Measurements from ENCODE around the gene MBTD1. TPM values are rescaled to one million over a fixed set of nuclear protein-coding genes. Genes with fewer than 3 reads are reported as not detected.
"Not testable (repeated sequence)": the region's sequence is repeated elsewhere in the genome, so short reads cannot be mapped to it uniquely, and the experiment has no call there.

The MBTD1 gene
- total and polyA plus RNA-seq, 10 of the 15 experiments (the other 5 are each of a cell fraction or from before 2014, with no cell fraction given): 1.3 to 16.7 (median 9.5) TPM

DNA sequence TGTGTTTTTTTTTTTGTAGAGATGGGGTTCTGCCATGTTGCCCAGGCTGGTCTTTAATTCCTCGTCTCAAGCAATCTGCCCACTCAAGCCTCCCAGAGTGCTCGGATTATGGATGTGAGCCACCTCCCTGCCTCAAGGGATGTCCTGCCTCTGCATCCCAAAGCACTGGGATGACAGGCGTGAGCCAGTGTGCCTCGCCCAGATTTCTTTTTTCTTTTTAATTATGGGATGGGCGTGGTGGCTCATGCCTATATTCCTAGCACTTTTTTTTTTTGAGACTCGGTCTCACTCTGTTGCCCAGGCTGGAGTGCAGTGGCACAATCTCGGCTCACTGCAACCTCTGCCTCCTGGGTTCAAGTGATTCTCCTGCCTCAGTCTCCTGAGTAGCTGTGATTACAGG lies 34.3 kb downstream of the MBTD1 start:
- H3K36me3 ChIP-seq (ENCODE audit: control insufficient read depth in 2 of 2, insufficient read depth in 2 of 2, low read length in 1 of 2); ATAC-seq; FAIRE-seq; H3K27me3 ChIP-seq (replicated peaks in 1 of 2; ENCODE audit: control insufficient read depth in 2 of 2, insufficient read depth in 2 of 2, low read length in 1 of 2); H3K4me3 ChIP-seq; H3K9ac ChIP-seq (ENCODE audit: control insufficient read depth, insufficient read depth, low read length); H3K9me3 ChIP-seq (replicated peaks; ENCODE audit: control insufficient read depth, insufficient read depth, low read length); H3K27ac ChIP-seq (ENCODE audit: control insufficient read depth, insufficient read depth); intact Hi-C loops (cut with micrococcal nuclease; ENCODE audit: unreplicated experiment); CTCF ChIA-PET; BruUV-seq (replicated peaks); H4K20me1 ChIP-seq (ENCODE audit: control insufficient read depth, insufficient read depth); H3K4me2 ChIP-seq (ENCODE audit: control insufficient read depth, insufficient read depth); RAD21 ChIA-PET (ENCODE audit: unreplicated experiment); H3K79me2 ChIP-seq (ENCODE audit: control insufficient read depth, insufficient read depth, low read length); DNase-seq (ENCODE audit: low read depth, low spot score); SMC1A ChIA-PET (ENCODE audit: uncharacterized antibody, unreplicated experiment); POLR2A ChIA-PET; in situ Hi-C loops (cut with MboI); H2AFZ ChIP-seq (ENCODE audit: control insufficient read depth, low read depth, low read length): not testable (repeated sequence)
- H3K4me1 ChIP-seq (ENCODE audit: control insufficient read depth, insufficient read depth, low read length): peaks cover 14% of the 10 kb centered on the region
- WGBS (ENCODE audit: insufficient coverage, insufficient replicate concordance, low lambda C conversion rate, missing lambda C conversion rate): 100% methylated on average over 7 of the region's 7 CpGs

DNA sequence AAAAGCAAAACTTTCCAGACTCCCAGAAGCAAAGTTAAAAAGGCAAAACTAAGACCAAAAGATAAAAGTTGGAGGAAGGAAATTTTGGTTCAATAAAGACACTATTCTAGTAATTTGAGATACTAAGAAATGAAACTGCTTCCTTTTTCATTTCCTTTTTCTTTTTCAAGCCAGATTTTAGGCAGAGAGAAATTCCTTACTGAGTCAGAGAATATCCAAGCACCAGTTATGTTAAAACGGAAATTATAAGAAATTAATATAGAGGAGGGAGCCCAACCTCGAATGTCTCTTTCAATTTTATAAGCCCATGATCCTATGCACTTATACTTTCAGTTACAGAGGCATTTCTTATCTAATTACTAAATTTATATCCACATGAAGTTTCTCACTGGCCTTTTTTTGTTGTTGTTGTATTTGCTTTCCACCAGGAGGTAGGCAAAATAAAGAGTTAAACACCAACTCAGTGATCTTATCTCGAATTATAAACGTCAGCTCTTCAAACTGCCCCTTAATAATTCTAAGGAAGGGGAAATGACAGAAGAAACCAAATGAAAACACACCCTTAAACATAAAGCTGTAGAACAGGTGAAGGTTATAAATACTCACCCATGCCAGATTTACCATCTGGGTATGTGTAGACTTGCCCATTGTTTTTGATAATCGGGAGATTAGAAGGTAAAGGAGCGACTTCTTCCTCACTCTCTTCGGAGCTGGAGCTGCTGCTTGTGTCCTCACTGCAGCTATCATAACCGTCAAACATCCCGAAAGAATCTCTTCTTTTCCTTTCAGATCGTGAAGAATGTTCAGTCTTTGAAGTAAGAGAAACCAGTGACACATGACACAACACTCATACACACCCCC lies 35.2 kb downstream of the MBTD1 start:
- no peak overlapping the region for H3K4me3 ChIP-seq
- FAIRE-seq: no peak
- TF ChIP-seq HDAC2 (IDR thresholded peaks at IDR 0.05) (no peak), BACH1 (IDR thresholded peaks at IDR 0.05; ENCODE audit: borderline replicate concordance) (no peak), GABPA (IDR thresholded peaks at IDR 0.05; ENCODE audit: low read depth) (no peak), POLR2AphosphoS5 (IDR thresholded peaks at IDR 0.05; ENCODE audit: low read length) (no peak), ASH2L (IDR thresholded peaks at IDR 0.05; ENCODE audit: borderline replicate concordance, low read depth) (no peak), RBBP5 (conservative IDR thresholded peaks at IDR 0.05) (no peak), ZNF274 (IDR thresholded peaks at IDR 0.05; ENCODE audit: insufficient read depth, insufficient read length) (no peak), PML (IDR thresholded peaks at IDR 0.05; ENCODE audit: low read length) (no peak)
- TF ChIP-seq, protein P1, sequence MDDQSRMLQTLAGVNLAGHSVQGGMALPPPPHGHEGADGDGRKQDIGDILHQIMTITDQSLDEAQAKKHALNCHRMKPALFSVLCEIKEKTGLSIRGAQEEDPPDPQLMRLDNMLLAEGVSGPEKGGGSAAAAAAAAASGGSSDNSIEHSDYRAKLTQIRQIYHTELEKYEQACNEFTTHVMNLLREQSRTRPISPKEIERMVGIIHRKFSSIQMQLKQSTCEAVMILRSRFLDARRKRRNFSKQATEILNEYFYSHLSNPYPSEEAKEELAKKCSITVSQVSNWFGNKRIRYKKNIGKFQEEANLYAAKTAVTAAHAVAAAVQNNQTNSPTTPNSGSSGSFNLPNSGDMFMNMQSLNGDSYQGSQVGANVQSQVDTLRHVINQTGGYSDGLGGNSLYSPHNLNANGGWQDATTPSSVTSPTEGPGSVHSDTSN (IDR thresholded peaks at IDR 0.05; ENCODE audit: insufficient replicate concordance, low read depth, low read length): no peak
- TF ChIP-seq, protein P2, sequence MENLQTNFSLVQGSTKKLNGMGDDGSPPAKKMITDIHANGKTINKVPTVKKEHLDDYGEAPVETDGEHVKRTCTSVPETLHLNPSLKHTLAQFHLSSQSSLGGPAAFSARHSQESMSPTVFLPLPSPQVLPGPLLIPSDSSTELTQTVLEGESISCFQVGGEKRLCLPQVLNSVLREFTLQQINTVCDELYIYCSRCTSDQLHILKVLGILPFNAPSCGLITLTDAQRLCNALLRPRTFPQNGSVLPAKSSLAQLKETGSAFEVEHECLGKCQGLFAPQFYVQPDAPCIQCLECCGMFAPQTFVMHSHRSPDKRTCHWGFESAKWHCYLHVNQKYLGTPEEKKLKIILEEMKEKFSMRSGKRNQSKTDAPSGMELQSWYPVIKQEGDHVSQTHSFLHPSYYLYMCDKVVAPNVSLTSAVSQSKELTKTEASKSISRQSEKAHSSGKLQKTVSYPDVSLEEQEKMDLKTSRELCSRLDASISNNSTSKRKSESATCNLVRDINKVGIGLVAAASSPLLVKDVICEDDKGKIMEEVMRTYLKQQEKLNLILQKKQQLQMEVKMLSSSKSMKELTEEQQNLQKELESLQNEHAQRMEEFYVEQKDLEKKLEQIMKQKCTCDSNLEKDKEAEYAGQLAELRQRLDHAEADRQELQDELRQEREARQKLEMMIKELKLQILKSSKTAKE (IDR thresholded peaks at IDR 0.05; ENCODE audit: low read depth, poor library complexity, severe bottlenecking): no peak
- TF ChIP-seq, protein P3, sequence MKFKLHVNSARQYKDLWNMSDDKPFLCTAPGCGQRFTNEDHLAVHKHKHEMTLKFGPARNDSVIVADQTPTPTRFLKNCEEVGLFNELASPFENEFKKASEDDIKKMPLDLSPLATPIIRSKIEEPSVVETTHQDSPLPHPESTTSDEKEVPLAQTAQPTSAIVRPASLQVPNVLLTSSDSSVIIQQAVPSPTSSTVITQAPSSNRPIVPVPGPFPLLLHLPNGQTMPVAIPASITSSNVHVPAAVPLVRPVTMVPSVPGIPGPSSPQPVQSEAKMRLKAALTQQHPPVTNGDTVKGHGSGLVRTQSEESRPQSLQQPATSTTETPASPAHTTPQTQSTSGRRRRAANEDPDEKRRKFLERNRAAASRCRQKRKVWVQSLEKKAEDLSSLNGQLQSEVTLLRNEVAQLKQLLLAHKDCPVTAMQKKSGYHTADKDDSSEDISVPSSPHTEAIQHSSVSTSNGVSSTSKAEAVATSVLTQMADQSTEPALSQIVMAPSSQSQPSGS (IDR thresholded peaks at IDR 0.05; ENCODE audit: low read length): no peak

More for the DNA sequence above, 35.2 kb downstream of the MBTD1 start:
- ChIA-PET POLR2A (interaction anchor here (0.6 kb wide), 1 partner anchor 45 kb away, joined by 11 read pairs; no protein-coding TSS in a partner anchor), SMC1A (ENCODE audit: uncharacterized antibody, unreplicated experiment) (interaction anchor here (1.1 to 1.5 kb wide), 2 partner anchors 14 to 37 kb away, joined by 4 to 5 read pairs; no protein-coding TSS in a partner anchor), RAD21 (ENCODE audit: unreplicated experiment) (no interaction called here), CTCF (interaction anchor here (0.8 kb wide), 1 partner anchor 89 kb away, joined by 3 read pairs; no protein-coding TSS in a partner anchor)
- peaks cover 10% of the 10 kb centered on the region for H3K4me1 ChIP-seq (ENCODE audit: control insufficient read depth, insufficient read depth, low read length)
- no peak overlapping the region for H2AFZ ChIP-seq (ENCODE audit: control insufficient read depth, low read depth, low read length)
- no peak for DNase-seq (ENCODE audit: low read depth, low spot score)
- H3K27me3 ChIP-seq (replicated peaks in 1 of 2; ENCODE audit: control insufficient read depth in 2 of 2, insufficient read depth in 2 of 2, low read length in 1 of 2): no peaks in the 10 kb centered on the region
- H3K79me2 ChIP-seq (ENCODE audit: control insufficient read depth, insufficient read depth, low read length): peaks cover 4% of the 10 kb centered on the region
- no peaks in the 10 kb centered on the region for H4K20me1 ChIP-seq (ENCODE audit: control insufficient read depth, insufficient read depth)
- no peaks in the 10 kb centered on the region for H3K9me3 ChIP-seq (replicated peaks; ENCODE audit: control insufficient read depth, insufficient read depth, low read length)
- H3K9ac ChIP-seq (ENCODE audit: control insufficient read depth, insufficient read depth, low read length): no peak overlapping the region
- BruUV-seq (replicated peaks): no TSS peak
- no peak for ATAC-seq
- WGBS (ENCODE audit: insufficient coverage, insufficient replicate concordance, low lambda C conversion rate, missing lambda C conversion rate): 54% methylated on average over 10 of the region's 10 CpGs
- H3K27ac ChIP-seq (ENCODE audit: control insufficient read depth, insufficient read depth): no peak overlapping the region; the same call in 1 of the 2 replicates
- peaks cover 3 to 10% of the 10 kb centered on the region in 2 experiments for H3K36me3 ChIP-seq (ENCODE audit: control insufficient read depth in 2 of 2, insufficient read depth in 2 of 2, low read length in 1 of 2)
- in situ Hi-C loops (cut with MboI) (no loop called here), intact Hi-C loops (cut with micrococcal nuclease; ENCODE audit: unreplicated experiment) (no loop called here)
- no peak overlapping the region for H3K4me2 ChIP-seq (ENCODE audit: control insufficient read depth, insufficient read depth)

All from GM12878 (cell line).